Sigmoid colon (tissue), 7 donors: ENCODE measurements around the gene SIRPG. TPM values are rescaled to one million over a fixed set of nuclear protein-coding genes. Genes with fewer than 3 reads are reported as not detected.

ENCODE experiments used
- DNase-seq: peaks from one replicate; pipeline ENCODE4 v3.0.0-alpha.2; 2019
- H3K27ac ChIP-seq, 4 donors: fragments of 200-600 bp; sonication (generic); one replicate each; pipeline ENCODE4 v1.5.1; 2016 to 2019; ENCODE audit warnings: mild to moderate bottlenecking in 1 of 4
- H3K27me3 ChIP-seq, 3 donors: fragments of 200-600 bp; sonication (generic); one replicate each; pipeline ENCODE4 v1.5.1; 2019; ENCODE audit warnings: mild to moderate bottlenecking in 1 of 3
- H3K36me3 ChIP-seq, 4 donors: fragments of 200-600 bp; sonication (generic); one replicate each; pipeline ENCODE4 v1.5.1; 2016 to 2019
- H3K4me1 ChIP-seq, 4 donors: fragments of 200-600 bp; sonication (generic); one replicate each; pipeline ENCODE4 v1.5.1; 2017 to 2019
- H3K4me3 ChIP-seq, 4 donors: fragments of 200-600 bp; sonication (generic); one replicate each; pipeline ENCODE4 v1.5.1; 2017 to 2019; ENCODE audit warnings: mild to moderate bottlenecking in 2 of 4, moderate library complexity in 1 of 4
- H3K9me3 ChIP-seq, 4 donors: fragments of 200-600 bp in 3 of 4; sonication (generic) in 3 of 4; one replicate each; pipeline versions ENCODE4 v1.5.1 to v1.6.1; 2013 to 2019
- CTCF ChIP-seq, 4 experiments: fragments of 450-650 bp in 3 of 4; fragments of 200-600 bp in 1 of 4; IDR thresholded peaks; one replicate each; pipeline ENCODE4 v1.5.1; 2016 to 2019; ENCODE audit warnings: antibody characterized with exemption in 4 of 4, mild to moderate bottlenecking in 3 of 4, moderate library complexity in 2 of 4
- EP300 ChIP-seq, 4 donors: sonication (generic); formaldehyde crosslinking; IDR thresholded peaks; one replicate each; pipeline ENCODE4 v1.6.1; 2017; ENCODE audit warnings: antibody characterized with exemption in 4 of 4
- POLR2A ChIP-seq, 2 donors: fragments of 450-650 bp; IDR thresholded peaks; one replicate each; pipeline ENCODE4 v1.6.1; 2016; ENCODE audit warnings: antibody characterized with exemption in 2 of 2, mild to moderate bottlenecking in 2 of 2, moderate library complexity in 2 of 2
- POLR2AphosphoS5 ChIP-seq, 4 donors: sonication (generic); formaldehyde crosslinking; IDR thresholded peaks; one replicate each; pipeline ENCODE4 v1.6.1; 2017; ENCODE audit warnings: antibody characterized with exemption in 4 of 4
- WGBS, 2 donors: extraction: QIAGEN DNeasy Blood & Tissue Kit; methylation state at CpG; one replicate each; pipeline ENCODE4 v1.1.7; 2013; 5-methylcytosine and 5-hydroxymethylcytosine counted together
- intact Hi-C: fragments of 100-400 bp; cut with DNase I; formaldehyde crosslinking; loops from one replicate; pipeline ENCODE4 v1.15.1; 2023
- polyA plus RNA-seq, 3 donors: library from polyadenylated mRNA; stranded (reverse); fragments of 200-250 nt; gene quantifications; one replicate each; pipeline ENCODE4 v1.2.3, GENCODE V29; 2013
- small RNA-seq, 3 donors: library from RNA; depleted of rRNA; stranded (forward); fragments of <200 nt; gene quantifications; one replicate each; pipeline ENCODE3, GENCODE V24; 2016
- total RNA-seq, 4 donors: library from RNA; depleted of rRNA; stranded (reverse); fragments of >200 nt; gene quantifications; one replicate each; pipeline ENCODE4 v1.1.0, GENCODE V29; 2016
- donor health status: healthy with polysubstance abuse.
- donor health status: Bipolar disorder and iron deficiency.
- donor health status: healthy.

SIRPG gene
- total and polyA plus RNA-seq, 7 donors = 0.27 to 11.0 (median 0.60) TPM; not detected in 4

GRCh38 chr20:1595333-1595732 is 62.2 kb downstream of the SIRPG start:
- WGBS, 2 donors = 83% methylated on average over 1 of the region's 1 CpG; no CpG with 5 or more reads in 1 of the 2 donors
- Histone ChIP-seq H3K27ac (no peak overlapping the region), H3K27me3 (no peaks in the 10 kb centered on the region), H3K36me3 (no peaks in the 10 kb centered on the region), H3K4me3 (no peak overlapping the region), H3K4me1 (no peaks in the 10 kb centered on the region), H3K9me3 (no peaks in the 10 kb centered on the region)
- no peak for DNase-seq
- TF ChIP-seq CTCF (IDR thresholded peaks at IDR 0.05) (no peak), POLR2AphosphoS5 (IDR thresholded peaks at IDR 0.05) (no peak), EP300 (IDR thresholded peaks at IDR 0.05) (no peak)
- intact Hi-C loops = no loop called here

DNA sequence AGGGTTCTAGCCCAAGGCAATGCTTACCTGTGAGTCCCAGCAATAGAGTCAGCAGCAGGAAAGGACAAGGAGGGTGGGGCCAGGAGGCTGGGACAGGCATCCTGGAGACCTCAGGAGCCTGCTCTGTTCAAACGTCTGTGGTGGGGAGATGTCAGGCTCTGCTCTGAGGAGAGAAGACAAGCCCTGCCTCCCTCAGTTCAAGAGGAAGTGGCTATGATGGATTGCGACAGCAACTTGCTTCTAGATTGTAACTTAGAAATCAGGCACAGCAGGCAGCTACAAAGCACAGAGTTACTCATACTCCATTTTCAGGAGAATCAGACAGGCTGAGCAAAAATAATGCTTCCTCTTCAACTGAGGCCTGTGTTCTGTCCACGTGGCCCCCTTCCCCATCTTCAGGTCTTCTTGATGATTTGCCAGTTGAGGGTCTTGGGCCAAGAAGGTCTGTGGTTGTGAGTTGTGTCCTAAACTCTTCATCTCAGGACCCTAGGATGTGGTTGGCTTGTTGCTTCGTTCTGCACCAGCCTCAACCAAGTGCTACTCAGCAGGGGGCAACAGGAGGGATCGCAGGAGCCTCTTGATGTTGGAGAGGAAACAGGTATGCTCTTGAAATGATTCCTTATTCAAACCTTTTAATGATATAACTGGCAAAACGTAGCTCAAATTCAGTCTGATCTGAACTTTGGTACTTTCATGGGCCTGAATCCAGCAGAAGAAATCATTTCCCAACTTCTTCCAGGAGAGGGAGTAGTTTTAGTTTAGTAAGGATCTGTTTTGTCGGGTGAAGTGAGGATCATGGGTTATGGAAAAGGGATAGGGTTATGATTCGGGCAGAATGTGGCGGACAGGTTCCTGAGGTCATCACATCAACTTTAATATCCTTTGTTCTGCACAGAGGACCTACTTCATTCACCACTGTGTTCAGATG is 68.8 kb downstream of the SIRPG start:
- Histone ChIP-seq H3K27ac (no peak overlapping the region), H3K27me3 (no peaks in the 10 kb centered on the region), H3K9me3 (no peaks in the 10 kb centered on the region), H3K4me3 (no peak overlapping the region), H3K36me3 (no peaks in the 10 kb centered on the region), H3K4me1 (no peaks in the 10 kb centered on the region)
- intact Hi-C loops = no loop called here
- TF ChIP-seq POLR2AphosphoS5 (IDR thresholded peaks at IDR 0.05) (no peak), CTCF (IDR thresholded peaks at IDR 0.05) (no peak), POLR2A (IDR thresholded peaks at IDR 0.05) (no peak), EP300 (IDR thresholded peaks at IDR 0.05) (no peak)
- 34% methylated on average over 9 of the region's 9 CpGs; no CpG with 5 or more reads in 1 of the 2 donors for WGBS, 2 donors
- DNase-seq = no peak

DNA sequence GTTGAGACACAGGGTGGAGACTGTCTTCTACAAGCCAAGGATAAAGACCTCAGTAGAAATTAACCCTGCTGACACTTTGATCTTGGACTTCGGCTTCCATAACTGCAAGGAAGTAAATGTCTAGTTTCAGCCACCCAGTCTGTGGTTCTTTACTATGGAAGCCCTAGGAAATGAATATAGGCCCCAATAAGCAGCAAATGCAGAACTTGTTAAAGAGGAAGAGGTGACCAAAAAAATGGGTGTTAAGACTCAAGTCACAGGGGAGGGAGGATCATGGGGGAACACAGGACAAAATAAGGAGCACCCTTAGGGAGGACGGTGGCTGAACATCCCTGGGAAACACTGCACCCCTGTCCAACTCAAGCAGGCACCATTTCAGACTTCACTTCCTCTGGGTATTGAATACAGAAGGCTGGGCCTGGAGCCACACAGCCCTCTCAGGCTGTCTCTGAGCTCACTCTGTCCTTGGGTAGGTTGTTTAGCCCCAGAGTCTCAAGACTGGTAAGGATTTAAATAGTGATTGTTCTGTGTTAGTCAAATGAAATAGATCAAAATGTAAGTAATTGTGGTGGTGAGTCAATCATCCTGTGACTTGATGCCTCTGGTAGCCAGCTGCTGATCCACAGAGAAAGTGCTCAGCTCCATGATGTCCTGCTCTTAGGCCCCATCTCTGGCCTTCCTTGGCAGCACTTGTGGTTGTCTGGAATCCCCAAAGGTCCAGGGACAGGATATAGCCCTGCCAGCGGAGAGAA is 69.6 kb downstream of the SIRPG start:
- intact Hi-C loops = no loop called here
- H3K27me3 ChIP-seq = no peaks in the 10 kb centered on the region
- no peaks in the 10 kb centered on the region for H3K36me3 ChIP-seq
- no peak overlapping the region for H3K27ac ChIP-seq
- H3K9me3 ChIP-seq = no peaks in the 10 kb centered on the region
- TF ChIP-seq POLR2AphosphoS5 (IDR thresholded peaks at IDR 0.05) (no peak), CTCF (IDR thresholded peaks at IDR 0.05) (no peak), POLR2A (IDR thresholded peaks at IDR 0.05) (no peak), EP300 (IDR thresholded peaks at IDR 0.05) (no peak)
- 83% methylated on average over 3 of the region's 3 CpGs; no CpG with 5 or more reads in 1 of the 2 donors for WGBS, 2 donors
- no peak overlapping the region for H3K4me3 ChIP-seq
- no peak for DNase-seq
- no peaks in the 10 kb centered on the region for H3K4me1 ChIP-seq

GRCh38 chr20:1579488-1579887 is 78.1 kb downstream of the SIRPG start:
- WGBS, 2 donors = 95% methylated on average over 6 of the region's 6 CpGs
- Histone ChIP-seq H3K27me3 (no peaks in the 10 kb centered on the region), H3K4me1 (no peaks in the 10 kb centered on the region), H3K9me3 (no peaks in the 10 kb centered on the region), H3K36me3 (no peaks in the 10 kb centered on the region), H3K27ac (no peak overlapping the region), H3K4me3 (no peak overlapping the region)
- TF ChIP-seq POLR2A (IDR thresholded peaks at IDR 0.05) (no peak), CTCF (IDR thresholded peaks at IDR 0.05) (no peak), POLR2AphosphoS5 (IDR thresholded peaks at IDR 0.05) (no peak), EP300 (IDR thresholded peaks at IDR 0.05) (no peak)
- DNase-seq = no peak
- intact Hi-C loops = loop anchor here (2.0 kb wide), 1 partner anchor 35 kb away; no protein-coding TSS in a partner anchor

Small RNAs within 50 kb of the gene (small RNA-seq; reads per million reads assigned to genes)
- gene AL109809.3 (0 reads per million in 3 donors), gene RN7SL561P (0 reads per million in 3 donors)

Other genes with a start within 250 kb of the SIRPG start
- gene NSFL1C, start 190.9 kb downstream of the SIRPG start, total RNA-seq = 10 to 100 TPM; 33.5 to 46.5 (median 40.5) TPM
- gene NSFL1C, start 190.9 kb downstream of the SIRPG start, polyA plus RNA-seq = 10 to 100 TPM; 49.9 to 61.9 (median 55.0) TPM
- gene SIRPB2, start 166.4 kb downstream of the SIRPG start, total RNA-seq = 10 to 100 TPM in 1 of 4 donors, 1 to 10 TPM in 3; 6.6 to 10.2 (median 8.9) TPM
- gene SIRPB2, start 166.4 kb downstream of the SIRPG start, polyA plus RNA-seq = 1 to 10 TPM; 1.2 to 2.5 (median 2.3) TPM
- under 1 TPM in 1 of 4 donors, not detected in 3; 0.66 TPM for gene SIRPD, start 100.1 kb downstream of the SIRPG start, total RNA-seq
- gene SIRPD, start 100.1 kb downstream of the SIRPG start, polyA plus RNA-seq = under 1 TPM in 1 of 3 donors, not detected in 2; 0.90 TPM
- gene SIRPB1, start 37.8 kb downstream of the SIRPG start, total RNA-seq = 1 to 10 TPM in 3 of 4 donors, under 1 TPM in 1; 0.36 to 5.2 (median 2.8) TPM
- gene SIRPB1, start 37.8 kb downstream of the SIRPG start, polyA plus RNA-seq = 1 to 10 TPM in 1 of 3 donors, under 1 TPM in 1, not detected in 1; 0.98 to 2.3 TPM
- 10 to 100 TPM; 16.3 to 25.5 (median 21.5) TPM for gene SIRPA, start 237.6 kb upstream of the SIRPG start, total RNA-seq
- 10 to 100 TPM in 2 of 3 donors, 1 to 10 TPM in 1; 8.4 to 14.3 (median 12.5) TPM for gene SIRPA, start 237.6 kb upstream of the SIRPG start, polyA plus RNA-seq